ENCODE measurements around the gene ALDH7A1. TPM values are rescaled to one million over a fixed set of nuclear protein-coding genes. Genes with fewer than 3 reads are reported as not detected.
"Not testable (repeated sequence)": the region's sequence is repeated elsewhere in the genome, so short reads cannot be mapped to it uniquely, and the experiment has no call there.

Gene ALDH7A1
- total and polyA plus RNA-seq, 4 donors = 49.1 to 112 (median 85.2) TPM

DNA sequence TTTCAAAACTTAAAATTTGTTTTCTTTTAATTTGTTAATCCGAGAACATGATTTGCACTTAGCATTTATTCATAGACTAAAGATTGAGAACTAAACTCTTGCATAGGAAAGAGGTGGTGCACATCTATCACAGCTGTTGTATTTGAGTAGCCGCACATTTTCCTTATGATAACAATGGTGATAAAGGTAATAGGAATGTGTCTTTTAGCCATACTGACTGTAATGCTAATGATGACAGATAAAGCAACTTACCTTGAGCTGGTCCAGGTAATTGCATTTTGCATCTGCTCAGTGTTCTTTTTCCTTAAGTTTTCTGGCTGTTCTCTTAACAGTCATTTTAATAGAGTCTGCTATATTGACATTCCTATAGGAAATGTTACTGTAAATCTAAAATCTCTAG, 24.8 kb upstream of the ALDH7A1 start:
- DNase-seq (ENCODE audit: low read depth in 4 of 6, low spot score in 6 of 6) = no peak
- H3K36me3 ChIP-seq (ENCODE audit: control insufficient read depth, insufficient read depth, low read length) = peaks cover 29% of the 10 kb centered on the region
- H3K27me3 ChIP-seq (ENCODE audit: control insufficient read depth, insufficient read depth, low read length) = no peaks in the 10 kb centered on the region
- H3K27ac ChIP-seq (ENCODE audit: low read depth, low read length) = no peak overlapping the region
- no peaks in the 10 kb centered on the region for H3K4me1 ChIP-seq (ENCODE audit: control insufficient read depth, insufficient read depth, low read length)
- H3K4me3 ChIP-seq (ENCODE audit: low read depth, low read length) = no peak overlapping the region
- H3K9me3 ChIP-seq (ENCODE audit: control insufficient read depth, insufficient read depth, low read length) = no peaks in the 10 kb centered on the region
- no CpG with 5 or more reads among the region's 2 CpGs for WGBS (ENCODE audit: insufficient coverage)

DNA sequence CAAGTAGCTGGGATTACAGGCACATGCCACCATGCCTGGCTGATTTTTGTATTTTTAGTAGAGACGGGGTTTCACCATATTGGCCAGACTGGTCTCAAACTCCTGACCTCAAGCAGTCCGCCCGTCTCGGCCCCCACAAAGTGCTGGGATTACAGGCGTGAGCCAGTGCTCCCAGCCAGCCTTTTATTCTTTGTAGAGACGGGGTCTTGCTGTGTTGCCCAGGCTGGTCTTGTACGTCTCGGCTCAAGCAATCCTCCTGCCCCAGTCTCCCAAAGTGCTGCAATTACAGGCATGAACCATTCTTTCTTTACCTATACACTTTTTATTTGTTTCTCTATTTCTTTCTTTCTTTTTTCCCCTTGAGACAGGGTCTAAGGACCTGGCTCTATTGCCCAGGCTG, 22.6 kb upstream of the ALDH7A1 start:
- not testable (repeated sequence) for H3K4me3 ChIP-seq (ENCODE audit: low read depth, low read length); H3K27me3 ChIP-seq (ENCODE audit: control insufficient read depth, insufficient read depth, low read length); H3K4me1 ChIP-seq (ENCODE audit: control insufficient read depth, insufficient read depth, low read length); DNase-seq (ENCODE audit: low read depth in 4 of 6, low spot score in 6 of 6); H3K27ac ChIP-seq (ENCODE audit: low read depth, low read length); H3K9me3 ChIP-seq (ENCODE audit: control insufficient read depth, insufficient read depth, low read length)
- H3K36me3 ChIP-seq (ENCODE audit: control insufficient read depth, insufficient read depth, low read length) = peaks cover 37% of the 10 kb centered on the region
- over 99% methylated on average over 8 of the region's 8 CpGs for WGBS (ENCODE audit: insufficient coverage)

GRCh38 chr5:126615286-126615685, 20.3 kb upstream of the ALDH7A1 start:
- H3K27ac ChIP-seq (ENCODE audit: low read depth, low read length) = no peak overlapping the region
- H3K36me3 ChIP-seq (ENCODE audit: control insufficient read depth, insufficient read depth, low read length) = peaks cover 41% of the 10 kb centered on the region
- H3K27me3 ChIP-seq (ENCODE audit: control insufficient read depth, insufficient read depth, low read length) = no peaks in the 10 kb centered on the region
- H3K9me3 ChIP-seq (ENCODE audit: control insufficient read depth, insufficient read depth, low read length) = no peaks in the 10 kb centered on the region
- DNase-seq (ENCODE audit: low read depth in 4 of 6, low spot score in 6 of 6) = no peak
- no peaks in the 10 kb centered on the region for H3K4me1 ChIP-seq (ENCODE audit: control insufficient read depth, insufficient read depth, low read length)
- whole genome bisulfite sequencing (ENCODE audit: insufficient coverage) = no CpG with 5 or more reads among the region's 4 CpGs
- H3K4me3 ChIP-seq (ENCODE audit: low read depth, low read length) = no peak overlapping the region

- WGBS (ENCODE audit: insufficient coverage) = 100% methylated on average over 2 of the region's 7 CpGs
- Histone ChIP-seq H3K4me1 (ENCODE audit: control insufficient read depth, insufficient read depth, low read length) (no peaks in the 10 kb centered on the region), H3K36me3 (ENCODE audit: control insufficient read depth, insufficient read depth, low read length) (peaks cover 46% of the 10 kb centered on the region), H3K9me3 (ENCODE audit: control insufficient read depth, insufficient read depth, low read length) (no peaks in the 10 kb centered on the region), H3K27me3 (ENCODE audit: control insufficient read depth, insufficient read depth, low read length) (no peaks in the 10 kb centered on the region), H3K4me3 (ENCODE audit: low read depth, low read length) (no peak overlapping the region), H3K27ac (ENCODE audit: low read depth, low read length) (no peak overlapping the region)
- DNase-seq (ENCODE audit: low read depth in 4 of 6, low spot score in 6 of 6) = no peak
These were observed 19.0 kb upstream of the ALDH7A1 start for GRCh38 chr5:126613941-126614592.

DNA sequence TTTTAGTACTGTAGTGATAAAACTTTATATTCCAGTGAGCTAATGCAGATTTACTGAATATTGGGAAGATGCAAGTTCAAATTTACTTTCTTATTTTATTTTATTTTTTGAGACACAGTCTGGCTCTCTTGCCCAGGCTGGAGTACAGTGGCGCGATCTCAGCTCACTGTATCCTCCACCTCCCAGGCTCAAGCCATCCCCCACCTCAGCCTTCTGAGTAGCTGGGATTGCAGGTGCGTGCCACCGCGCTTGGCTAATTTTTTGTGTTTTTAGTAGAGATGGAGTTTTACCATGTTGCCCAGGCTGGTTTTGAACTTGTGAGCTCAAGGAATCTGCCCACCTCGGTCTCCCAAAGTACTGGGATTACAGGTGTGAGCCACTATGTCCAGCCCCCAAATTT, 15.6 kb upstream of the ALDH7A1 start:
- peaks cover 2% of the 10 kb centered on the region for H3K4me1 ChIP-seq (ENCODE audit: control insufficient read depth, insufficient read depth, low read length)

DNA sequence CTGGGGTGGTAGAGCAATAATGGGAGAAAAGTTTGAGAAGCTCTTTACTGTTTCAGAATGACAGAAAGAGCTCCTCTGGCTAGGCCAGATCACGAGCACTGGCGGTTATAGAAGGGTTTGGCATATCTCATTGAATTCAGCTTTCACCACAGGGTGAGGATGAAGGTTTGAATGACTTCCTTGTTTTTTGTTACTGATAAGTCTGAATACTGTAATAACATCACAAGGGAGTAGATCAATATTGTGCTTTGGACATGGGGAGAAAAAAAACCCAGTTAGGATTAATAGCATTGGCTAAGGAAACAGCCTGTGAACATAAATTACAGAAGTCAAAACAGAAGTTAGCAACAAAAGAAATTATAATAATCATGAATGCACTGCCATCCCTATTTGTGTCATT, 15.1 kb upstream of the ALDH7A1 start:
- DNase-seq (ENCODE audit: low read depth in 4 of 6, low spot score in 6 of 6) = no peak
- H3K4me3 ChIP-seq (ENCODE audit: low read depth, low read length) = no peak overlapping the region
- WGBS (ENCODE audit: insufficient coverage) = no CpG with 5 or more reads among the region's 2 CpGs
- peaks cover 7% of the 10 kb centered on the region for H3K4me1 ChIP-seq (ENCODE audit: control insufficient read depth, insufficient read depth, low read length)
- peaks cover 43% of the 10 kb centered on the region for H3K36me3 ChIP-seq (ENCODE audit: control insufficient read depth, insufficient read depth, low read length)
- H3K27ac ChIP-seq (ENCODE audit: low read depth, low read length) = no peak overlapping the region
- H3K27me3 ChIP-seq (ENCODE audit: control insufficient read depth, insufficient read depth, low read length) = no peaks in the 10 kb centered on the region
- no peaks in the 10 kb centered on the region for H3K9me3 ChIP-seq (ENCODE audit: control insufficient read depth, insufficient read depth, low read length)

More for the DNA sequence above, 15.6 kb upstream of the ALDH7A1 start:
- Histone ChIP-seq H3K36me3 (ENCODE audit: control insufficient read depth, insufficient read depth, low read length) (peaks cover 39% of the 10 kb centered on the region), H3K4me3 (ENCODE audit: low read depth, low read length) (no peak overlapping the region), H3K27ac (ENCODE audit: low read depth, low read length) (no peak overlapping the region), H3K9me3 (ENCODE audit: control insufficient read depth, insufficient read depth, low read length) (no peaks in the 10 kb centered on the region), H3K27me3 (ENCODE audit: control insufficient read depth, insufficient read depth, low read length) (no peaks in the 10 kb centered on the region)
- no peak for DNase-seq (ENCODE audit: low read depth in 4 of 6, low spot score in 6 of 6)
- no CpG with 5 or more reads among the region's 6 CpGs for WGBS (ENCODE audit: insufficient coverage)

DNA sequence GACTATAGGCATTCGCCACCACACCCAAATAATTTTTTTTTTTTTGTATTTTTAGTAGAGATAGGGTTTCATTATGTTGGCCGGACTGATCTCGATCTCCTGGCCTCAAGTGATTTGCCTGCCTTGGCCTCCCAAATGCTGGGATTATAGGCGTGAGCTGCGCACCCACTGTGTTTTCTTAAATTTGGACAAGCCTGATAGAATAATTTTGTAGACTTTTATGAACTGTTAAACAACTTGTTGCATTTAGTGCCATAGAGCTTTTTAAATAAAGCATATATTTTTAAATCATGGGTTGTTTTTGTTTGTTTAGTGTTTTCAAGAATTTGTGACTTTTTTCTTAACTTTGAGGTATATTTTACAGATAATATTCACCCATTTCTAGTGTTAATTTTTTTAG, 10.5 kb upstream of the ALDH7A1 start:
- DNase-seq (ENCODE audit: low read depth in 4 of 6, low spot score in 6 of 6) = no peak
- Histone ChIP-seq H3K4me3 (ENCODE audit: low read depth, low read length) (no peak overlapping the region), H3K4me1 (ENCODE audit: control insufficient read depth, insufficient read depth, low read length) (peaks cover 23% of the 10 kb centered on the region), H3K36me3 (ENCODE audit: control insufficient read depth, insufficient read depth, low read length) (peaks cover 43% of the 10 kb centered on the region), H3K27me3 (ENCODE audit: control insufficient read depth, insufficient read depth, low read length) (no peaks in the 10 kb centered on the region), H3K27ac (ENCODE audit: low read depth, low read length) (no peak overlapping the region), H3K9me3 (ENCODE audit: control insufficient read depth, insufficient read depth, low read length) (no peaks in the 10 kb centered on the region)
- 92% methylated on average over 4 of the region's 5 CpGs for WGBS (ENCODE audit: insufficient coverage)

GRCh38 chr5:126603402-126603991, 8.5 kb upstream of the ALDH7A1 start:
- WGBS (ENCODE audit: insufficient coverage) = 90% methylated on average over 2 of the region's 6 CpGs
- peaks cover 33% of the 10 kb centered on the region for H3K36me3 ChIP-seq (ENCODE audit: control insufficient read depth, insufficient read depth, low read length)
- H3K4me1 ChIP-seq (ENCODE audit: control insufficient read depth, insufficient read depth, low read length) = peaks cover 26% of the 10 kb centered on the region
- no peak overlapping the region for H3K4me3 ChIP-seq (ENCODE audit: low read depth, low read length)
- H3K27ac ChIP-seq (ENCODE audit: low read depth, low read length) = no peak overlapping the region
- no peaks in the 10 kb centered on the region for H3K27me3 ChIP-seq (ENCODE audit: control insufficient read depth, insufficient read depth, low read length)
- DNase-seq (ENCODE audit: low read depth in 4 of 6, low spot score in 6 of 6) = no peak
- H3K9me3 ChIP-seq (ENCODE audit: control insufficient read depth, insufficient read depth, low read length) = no peaks in the 10 kb centered on the region

- H3K27ac ChIP-seq (ENCODE audit: low read depth, low read length) = peak within 1 kb of the TSS; percentile 88
- peak within 1 kb of the TSS; percentile 86 for H3K4me3 ChIP-seq (ENCODE audit: low read depth, low read length)
- no peaks in the 10 kb centered on the region for H3K9me3 ChIP-seq (ENCODE audit: control insufficient read depth, insufficient read depth, low read length)
- H3K36me3 ChIP-seq (ENCODE audit: control insufficient read depth, insufficient read depth, low read length) = peaks cover 23% of the 10 kb centered on the region
- under 1% methylated on average over 79 of the region's 79 CpGs for WGBS (ENCODE audit: insufficient coverage)
- no peaks in the 10 kb centered on the region for H3K27me3 ChIP-seq (ENCODE audit: control insufficient read depth, insufficient read depth, low read length)
- DNase-seq (ENCODE audit: low read depth in 4 of 6, low spot score in 6 of 6) = peak in 5 of 6 donors; percentile 64 to 94 (median 75)
- peaks cover 24% of the 10 kb centered on the region for H3K4me1 ChIP-seq (ENCODE audit: control insufficient read depth, insufficient read depth, low read length)
These were observed 5.9 kb upstream of the ALDH7A1 start, which contains the start of gene PHAX for GRCh38 chr5:126600631-126601511. TSS of gene PHAX (plus strand) at chr5:126600947. CDS start at chr5:126600963, 16 bp downstream.

All from spinal cord (tissue), 10 donors.